Skeletal muscle tissue (tissue), 4 donors: ENCODE data around the gene KY. TPM values are rescaled to one million over a fixed set of nuclear protein-coding genes. Genes with fewer than 3 reads are reported as not detected.

Experiments used
- H3K27ac ChIP-seq: one replicate; pipeline ENCODE4 v1.7.0; 2013; ENCODE audit warnings: mild to moderate bottlenecking, low read depth, low read length, inconsistent platforms
- H3K27me3 ChIP-seq, 3 donors: one replicate each; pipeline ENCODE4 v1.7.0; 2013; ENCODE audit warnings: low read length in 3 of 3; ENCODE audit not compliant: control insufficient read depth in 3 of 3, insufficient read depth in 3 of 3
- H3K36me3 ChIP-seq, 3 donors: one replicate each; pipeline ENCODE4 v1.7.0; 2013; ENCODE audit warnings: low read length in 3 of 3; ENCODE audit not compliant: control insufficient read depth in 3 of 3, insufficient read depth in 3 of 3
- H3K4me1 ChIP-seq, 3 donors: one replicate each; pipeline ENCODE4 v1.7.0; 2013; ENCODE audit warnings: low read length in 3 of 3, mild to moderate bottlenecking in 3 of 3; ENCODE audit not compliant: control insufficient read depth in 3 of 3, insufficient read depth in 3 of 3
- H3K4me3 ChIP-seq, 3 donors: one replicate each; pipeline ENCODE4 v1.7.0; 2013; ENCODE audit warnings: low read length in 3 of 3
- H3K9ac ChIP-seq, 3 donors: one replicate each; pipeline ENCODE4 v1.7.0; 2013; ENCODE audit warnings: low read length in 3 of 3, mild to moderate bottlenecking in 3 of 3, moderate library complexity in 2 of 3, low read depth in 1 of 3
- H3K9me3 ChIP-seq, 3 donors: one replicate each; pipeline ENCODE4 v1.7.0; 2013; ENCODE audit warnings: low read length in 3 of 3; ENCODE audit not compliant: control insufficient read depth in 3 of 3
- total RNA-seq: library from RNA; depleted of rRNA; stranded (reverse); fragments of >200 nt; gene quantifications from one replicate; pipeline ENCODE4 v1.2.3, GENCODE V29; 2014
- donor health status: Osteomylitis.

The KY gene
- total RNA-seq, 1 donor from 2014 or later = 61.6 TPM

- Histone ChIP-seq H3K4me3 (no peak overlapping the region), H3K9me3 (no peaks in the 10 kb centered on the region), H3K27me3 (no peaks in the 10 kb centered on the region), H3K4me1 (peaks cover 83 to 93% (median 84%) of the 10 kb centered on the region in 3 donors), H3K9ac (no peak overlapping the region), H3K27ac (no peak overlapping the region), H3K36me3 (peaks cover 8 to 28% (median 16%) of the 10 kb centered on the region in 3 donors)
Observed at GRCh38 chr3:134646086-134646485, 4.7 kb downstream of the KY start.

GRCh38 chr3:134645515-134645914 lies 5.3 kb downstream of the KY start:
- Histone ChIP-seq H3K4me3 (peak overlapping the region in 2 of 3 donors; percentile 14 to 18), H3K9me3 (no peaks in the 10 kb centered on the region), H3K27me3 (no peaks in the 10 kb centered on the region), H3K36me3 (peaks cover 8 to 28% (median 16%) of the 10 kb centered on the region in 3 donors), H3K27ac (no peak overlapping the region), H3K4me1 (peaks cover 82 to 91% (median 84%) of the 10 kb centered on the region in 3 donors), H3K9ac (peak overlapping the region in 1 of 3 donors; percentile 40)

DNA sequence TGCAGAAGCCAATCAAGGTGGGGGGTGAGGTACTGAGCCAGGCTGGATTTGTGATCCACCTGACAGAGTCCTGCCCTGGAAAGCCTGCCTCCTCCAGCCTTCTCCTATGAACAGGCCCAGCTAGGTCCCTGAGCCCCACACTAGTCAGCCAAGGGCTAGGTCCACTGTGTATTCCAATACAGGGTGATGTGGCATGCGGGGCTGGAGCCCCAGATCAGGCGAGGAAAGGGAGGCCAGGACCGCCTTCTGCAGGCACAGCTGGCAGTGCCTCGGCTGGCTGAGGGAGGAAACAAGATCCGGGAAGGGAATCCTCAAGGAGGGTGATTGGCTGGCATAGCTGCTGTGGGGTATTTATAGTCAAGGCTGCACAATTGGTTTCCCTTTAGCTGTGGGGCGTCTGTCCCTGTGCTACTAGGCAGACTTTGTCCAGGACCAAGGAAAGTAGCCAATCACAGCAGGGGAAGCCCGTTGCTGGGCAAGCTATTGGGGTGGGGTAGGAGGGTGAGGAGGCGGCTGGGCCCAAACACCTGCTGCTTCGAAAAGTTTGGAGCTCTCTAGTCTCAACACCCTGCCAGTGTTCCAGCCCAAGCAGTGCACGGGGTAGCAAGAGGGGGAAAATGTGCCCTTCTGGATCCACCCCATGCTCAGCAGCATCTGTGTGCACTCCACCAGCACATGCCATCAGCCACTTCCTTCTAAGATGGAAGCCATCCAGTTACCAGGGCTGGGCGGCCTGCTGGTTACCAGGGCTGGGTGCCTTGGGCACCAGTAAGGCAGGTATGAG lies 5.9 kb downstream of the KY start:
- Histone ChIP-seq H3K4me3 (peak overlapping the region; percentile 14 to 47 (median 46)), H3K9me3 (no peaks in the 10 kb centered on the region), H3K36me3 (peaks cover 8 to 28% (median 16%) of the 10 kb centered on the region in 3 donors), H3K27me3 (no peaks in the 10 kb centered on the region), H3K27ac (peak overlapping the region; percentile 20), H3K9ac (peak overlapping the region in 2 of 3 donors; percentile 51 to 69), H3K4me1 (peaks cover 76 to 87% (median 79%) of the 10 kb centered on the region in 3 donors)

DNA sequence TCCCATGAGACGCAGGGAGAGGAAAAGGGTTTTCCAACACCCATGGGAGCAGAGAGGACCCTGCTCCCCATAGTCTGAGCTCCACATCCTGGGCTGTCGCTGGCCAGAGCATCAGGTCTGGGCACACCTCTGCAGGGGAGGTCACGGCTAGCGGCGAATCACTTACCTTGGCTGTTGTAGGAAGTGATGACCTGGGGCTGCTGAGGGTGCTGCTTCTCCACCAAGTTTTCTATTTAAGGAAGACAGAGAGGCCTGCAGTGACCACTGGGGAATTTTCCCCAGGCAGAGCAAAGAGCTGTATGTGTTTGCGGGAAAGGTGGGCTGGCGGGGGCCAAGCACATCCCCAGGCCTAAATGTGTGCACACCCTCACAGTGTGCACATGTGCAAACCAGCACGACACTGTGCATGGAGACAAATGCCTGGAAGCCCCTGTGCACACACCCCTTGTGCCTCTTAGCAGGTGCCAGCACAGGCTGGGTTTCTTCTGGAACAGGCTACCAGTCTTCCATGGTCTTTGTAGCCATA lies 7.6 kb downstream of the KY start:
- Histone ChIP-seq H3K9me3 (no peaks in the 10 kb centered on the region), H3K4me1 (peaks cover 61 to 76% (median 64%) of the 10 kb centered on the region in 3 donors)

GRCh38 chr3:134642445-134643149 lies 8.2 kb downstream of the KY start:
- Histone ChIP-seq H3K36me3 (peaks cover 8 to 35% (median 16%) of the 10 kb centered on the region in 3 donors), H3K27ac (no peak overlapping the region), H3K4me3 (no peak overlapping the region), H3K4me1 (peaks cover 55 to 70% (median 59%) of the 10 kb centered on the region in 3 donors), H3K27me3 (no peaks in the 10 kb centered on the region), H3K9ac (no peak overlapping the region), H3K9me3 (no peaks in the 10 kb centered on the region)

More for the DNA sequence above, 7.6 kb downstream of the KY start:
- Histone ChIP-seq H3K36me3 (peaks cover 8 to 35% (median 16%) of the 10 kb centered on the region in 3 donors), H3K9ac (peak overlapping the region in 1 of 3 donors; percentile 10), H3K4me3 (no peak overlapping the region), H3K27ac (no peak overlapping the region), H3K27me3 (no peaks in the 10 kb centered on the region)

DNA sequence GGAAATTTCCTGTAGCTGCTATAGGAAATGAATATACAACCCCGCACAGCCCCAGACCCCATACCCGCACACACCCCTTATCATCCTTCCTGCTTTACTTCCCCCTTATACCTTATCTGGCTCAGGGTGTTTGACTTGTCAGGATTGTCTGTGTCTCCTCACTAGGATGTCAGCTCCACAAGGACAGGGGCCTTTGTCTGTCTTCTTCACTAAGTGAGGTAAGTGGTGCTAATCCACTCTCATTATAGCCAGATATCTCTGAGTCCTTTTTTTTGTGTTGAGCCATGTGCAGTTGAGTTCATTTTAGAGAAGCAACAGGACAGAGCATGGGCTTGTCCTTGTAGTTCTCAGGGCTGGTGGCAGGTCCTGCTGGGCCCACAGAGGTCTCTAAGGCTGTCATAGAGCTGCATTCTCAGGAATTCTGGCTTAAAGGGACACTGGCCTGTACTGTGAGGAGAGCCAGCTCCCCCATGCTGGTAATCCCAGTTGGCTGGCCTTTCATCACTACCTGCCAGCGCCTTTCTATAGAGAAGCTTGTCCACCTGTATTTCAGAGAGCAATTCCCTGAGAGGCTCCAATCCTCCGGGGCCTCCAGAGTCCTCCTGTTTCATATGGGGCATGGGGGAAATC lies 9.0 kb downstream of the KY start:
- Histone ChIP-seq H3K36me3 (peaks cover 8 to 31% (median 14%) of the 10 kb centered on the region in 3 donors), H3K9me3 (no peaks in the 10 kb centered on the region), H3K9ac (no peak overlapping the region), H3K27ac (no peak overlapping the region), H3K4me3 (no peak overlapping the region), H3K27me3 (no peaks in the 10 kb centered on the region), H3K4me1 (peaks cover 47 to 62% (median 51%) of the 10 kb centered on the region in 3 donors)

GRCh38 chr3:134640872-134641470 lies 9.9 kb downstream of the KY start:
- Histone ChIP-seq H3K27me3 (no peaks in the 10 kb centered on the region), H3K27ac (no peak overlapping the region), H3K36me3 (peaks cover 8 to 24% (median 14%) of the 10 kb centered on the region in 3 donors), H3K9ac (no peak overlapping the region), H3K4me1 (peaks cover 39 to 54% (median 43%) of the 10 kb centered on the region in 3 donors), H3K4me3 (no peak overlapping the region), H3K9me3 (no peaks in the 10 kb centered on the region)

- Histone ChIP-seq H3K4me1 (peaks cover 33 to 48% (median 37%) of the 10 kb centered on the region in 3 donors), H3K9me3 (no peaks in the 10 kb centered on the region), H3K27me3 (no peaks in the 10 kb centered on the region), H3K27ac (no peak overlapping the region), H3K36me3 (peaks cover 8 to 18% (median 14%) of the 10 kb centered on the region in 3 donors), H3K9ac (no peak overlapping the region), H3K4me3 (no peak overlapping the region)
Observed at GRCh38 chr3:134640378-134640777, 10.4 kb downstream of the KY start.

GRCh38 chr3:134638385-134639030 lies 12.3 kb downstream of the KY start:
- H3K9ac ChIP-seq = no peak overlapping the region
- H3K27me3 ChIP-seq = no peaks in the 10 kb centered on the region
- peaks cover 8 to 18% (median 14%) of the 10 kb centered on the region in 3 donors for H3K36me3 ChIP-seq
- H3K4me1 ChIP-seq = peaks cover 18 to 30% (median 22%) of the 10 kb centered on the region in 3 donors
- no peaks in the 10 kb centered on the region for H3K9me3 ChIP-seq
- H3K4me3 ChIP-seq = no peak overlapping the region
- H3K27ac ChIP-seq = no peak overlapping the region
